CD4-positive, alpha-beta T cell treated with Interleukin-15 for 4 hours (primary cell): ENCODE results near the gene PPIP5K1.

Experiments
- DNase-seq: peaks from one replicate; pipeline ENCODE4 v3.0.0-alpha.2; 2020; ENCODE audit warnings: low spot score

The PPIP5K1 gene

DNA sequence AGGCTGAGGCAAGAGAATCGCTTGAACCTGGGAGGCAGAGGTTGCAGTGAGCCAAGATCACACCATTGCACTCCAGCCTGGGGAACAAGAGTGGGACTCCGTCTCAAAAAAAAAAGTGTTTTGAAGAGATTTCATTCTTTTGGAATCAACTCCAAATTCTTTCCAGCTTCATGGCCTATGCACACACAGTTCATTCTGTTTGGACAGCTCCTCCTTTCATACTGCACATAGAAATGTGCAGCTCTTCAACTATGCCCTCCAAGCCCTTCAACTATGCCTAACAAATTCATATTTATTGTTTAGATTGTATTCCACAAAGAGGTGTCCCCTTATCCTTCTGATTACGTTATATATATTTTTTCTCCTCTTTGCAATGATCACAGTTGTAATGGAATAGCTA lies 101.2 kb downstream of the PPIP5K1 start:
- no peak for DNase-seq

- DNase-seq, result no peak
Observed at GRCh38 chr15:43487271-43487895, 102.6 kb downstream of the PPIP5K1 start.

GRCh38 chr15:43484455-43484854 lies 105.6 kb downstream of the PPIP5K1 start:
- DNase-seq, result no peak
